ENCODE measurements around the gene LIPC. TPM values are rescaled to one million over a fixed set of nuclear protein-coding genes. Genes with fewer than 3 reads are reported as not detected.

LIPC gene
- total and polyA plus RNA-seq, 7 experiments from 2014 or later, result 0.46 to 5.1 (median 0.77) TPM

- ChIA-PET CTCF (no interaction called here), POLR2A (no interaction called here)
- Histone ChIP-seq H3K4me3 (ENCODE audit: low read length) (no peak overlapping the region), H3K9me3 (ENCODE audit: control insufficient read depth in 2 of 3, low read length in 3 of 3) (no peaks in the 10 kb centered on the region), H3K27ac (ENCODE audit: low read depth, low read length) (no peak overlapping the region), H3K36me3 (ENCODE audit: control insufficient read depth in 2 of 3, insufficient read depth in 3 of 3, low read length in 3 of 3) (no peaks in the 10 kb centered on the region), H3K27me3 (ENCODE audit: control insufficient read depth in 2 of 2, insufficient read depth in 2 of 2, low read length in 2 of 2) (no peaks in the 10 kb centered on the region), H3K4me1 (ENCODE audit: control insufficient read depth in 2 of 2, insufficient read depth in 2 of 2, low read length in 2 of 2) (no peaks in the 10 kb centered on the region)
- peaks cover 0 to 41% (median 15%) of the 10 kb centered on the region in 7 donors for H3K4me1 Mint-ChIP-seq
- no peaks in the 10 kb centered on the region for H3K27me3 Mint-ChIP-seq
- H3K27ac Mint-ChIP-seq, result peak overlapping the region in 1 of 9 donors; percentile 20
- ATAC-seq (no peak), DNase-seq (no peak)
- H3K4me3 Mint-ChIP-seq, result no peak overlapping the region
- intact Hi-C loops (cut with micrococcal nuclease), result loop anchor here in 1 of 2 donors (5.0 kb wide), 1 partner anchor 35 kb away; no protein-coding TSS in a partner anchor
- peaks cover 0 to under 1% (median 0%) of the 10 kb centered on the region in 11 donors for H3K9me3 Mint-ChIP-seq
- peaks cover 0 to 7% (median 0%) of the 10 kb centered on the region in 5 donors for H3K36me3 Mint-ChIP-seq
These were observed 10.3 kb downstream of the LIPC start for GRCh38 chr15:58442122-58442521.

- H3K4me3 ChIP-seq (ENCODE audit: low read length), result no peak overlapping the region
- POLR2A ChIA-PET, result no interaction called here
- H3K27me3 Mint-ChIP-seq, result no peaks in the 10 kb centered on the region
- H3K4me1 ChIP-seq (ENCODE audit: control insufficient read depth in 2 of 2, insufficient read depth in 2 of 2, low read length in 2 of 2), result no peaks in the 10 kb centered on the region
- H3K9me3 Mint-ChIP-seq, result peaks cover 0 to 2% (median 0%) of the 10 kb centered on the region in 11 donors
- H3K4me3 Mint-ChIP-seq, result no peak overlapping the region
- H3K36me3 Mint-ChIP-seq, result peaks cover 0 to 9% (median 0%) of the 10 kb centered on the region in 5 donors
- DNase-seq, result no peak
- no peaks in the 10 kb centered on the region for H3K9me3 ChIP-seq (ENCODE audit: control insufficient read depth in 2 of 3, low read length in 3 of 3)
- H3K4me1 Mint-ChIP-seq, result peaks cover 0 to 52% (median 21%) of the 10 kb centered on the region in 7 donors
- no peaks in the 10 kb centered on the region for H3K27me3 ChIP-seq (ENCODE audit: control insufficient read depth in 2 of 2, insufficient read depth in 2 of 2, low read length in 2 of 2)
- CTCF ChIA-PET, result interaction anchor here (0.6 kb wide), 1 partner anchor 61 kb away, joined by 3 read pairs; no protein-coding TSS in a partner anchor
- intact Hi-C loops (cut with micrococcal nuclease), result loop anchor here in 1 of 2 donors (5.0 kb wide), 1 partner anchor 34 kb away; no protein-coding TSS in a partner anchor
- peak overlapping the region in 2 of 9 donors; percentile 22 to 54 for H3K27ac Mint-ChIP-seq
- H3K36me3 ChIP-seq (ENCODE audit: control insufficient read depth in 2 of 3, insufficient read depth in 3 of 3, low read length in 3 of 3), result no peaks in the 10 kb centered on the region
- no peak overlapping the region for H3K27ac ChIP-seq (ENCODE audit: low read depth, low read length)
- no peak for ATAC-seq
These were observed 11.5 kb downstream of the LIPC start for GRCh38 chr15:58443308-58443707.

GRCh38 chr15:58444056-58444455, 12.3 kb downstream of the LIPC start:
- CTCF ChIA-PET, result no interaction called here

GRCh38 chr15:58444658-58445332, 13.0 kb downstream of the LIPC start:
- peaks cover 0 to 9% (median 0%) of the 10 kb centered on the region in 5 donors for H3K36me3 Mint-ChIP-seq
- peaks cover 0 to 44% (median 18%) of the 10 kb centered on the region in 7 donors for H3K4me1 Mint-ChIP-seq
- H3K4me3 ChIP-seq (ENCODE audit: low read length), result no peak overlapping the region
- H3K27me3 Mint-ChIP-seq, result no peaks in the 10 kb centered on the region
- CTCF ChIA-PET, result no interaction called here
- no peaks in the 10 kb centered on the region for H3K36me3 ChIP-seq (ENCODE audit: control insufficient read depth in 2 of 3, insufficient read depth in 3 of 3, low read length in 3 of 3)
- H3K9me3 ChIP-seq (ENCODE audit: control insufficient read depth in 2 of 3, low read length in 3 of 3), result no peaks in the 10 kb centered on the region
- ATAC-seq, result no peak
- intact Hi-C loops (cut with micrococcal nuclease), result loop anchor here in 1 of 2 donors (5.0 kb wide), 2 partner anchors 33 to 48 kb away; no protein-coding TSS in a partner anchor
- POLR2A ChIA-PET, result no interaction called here
- H3K27me3 ChIP-seq (ENCODE audit: control insufficient read depth in 2 of 2, insufficient read depth in 2 of 2, low read length in 2 of 2), result no peaks in the 10 kb centered on the region
- peak overlapping the region in 1 of 10 donors; percentile 39 for H3K4me3 Mint-ChIP-seq
- H3K9me3 Mint-ChIP-seq, result peaks cover 0 to 2% (median 0%) of the 10 kb centered on the region in 11 donors
- no peaks in the 10 kb centered on the region for H3K4me1 ChIP-seq (ENCODE audit: control insufficient read depth in 2 of 2, insufficient read depth in 2 of 2, low read length in 2 of 2)
- H3K27ac Mint-ChIP-seq, result peak overlapping the region in 6 of 9 donors; percentile 28 to 89 (median 68)
- DNase-seq, result no peak
- H3K27ac ChIP-seq (ENCODE audit: low read depth, low read length), result no peak overlapping the region

More at GRCh38 chr15:58444056-58444455, 12.3 kb downstream of the LIPC start:
- no peak for DNase-seq
- Histone ChIP-seq H3K4me3 (ENCODE audit: low read length) (no peak overlapping the region), H3K36me3 (ENCODE audit: control insufficient read depth in 2 of 3, insufficient read depth in 3 of 3, low read length in 3 of 3) (no peaks in the 10 kb centered on the region), H3K27ac (ENCODE audit: low read depth, low read length) (no peak overlapping the region), H3K9me3 (ENCODE audit: control insufficient read depth in 2 of 3, low read length in 3 of 3) (no peaks in the 10 kb centered on the region), H3K4me1 (ENCODE audit: control insufficient read depth in 2 of 2, insufficient read depth in 2 of 2, low read length in 2 of 2) (no peaks in the 10 kb centered on the region), H3K27me3 (ENCODE audit: control insufficient read depth in 2 of 2, insufficient read depth in 2 of 2, low read length in 2 of 2) (no peaks in the 10 kb centered on the region)
- Mint-ChIP-seq H3K4me3 (no peak overlapping the region), H3K4me1 (peaks cover 0 to 48% (median 19%) of the 10 kb centered on the region in 7 donors), H3K27me3 (no peaks in the 10 kb centered on the region), H3K9me3 (peaks cover 0 to 2% (median 0%) of the 10 kb centered on the region in 11 donors), H3K27ac (peak overlapping the region in 3 of 9 donors; percentile 44 to 68 (median 54)), H3K36me3 (peaks cover 0 to 9% (median 0%) of the 10 kb centered on the region in 5 donors)
- intact Hi-C loops (cut with micrococcal nuclease), result loop anchor here in 1 of 2 donors (5.0 kb wide), 1 partner anchor 33 kb away; no protein-coding TSS in a partner anchor
- ATAC-seq, result no peak
- POLR2A ChIA-PET, result no interaction called here

- H3K9me3 Mint-ChIP-seq, result peaks cover 0 to 2% (median 0%) of the 10 kb centered on the region in 11 donors
- intact Hi-C loops (cut with micrococcal nuclease), result loop anchor here in 1 of 2 donors (5.0 kb wide), 1 partner anchor 46 kb away; no protein-coding TSS in a partner anchor
- H3K4me3 Mint-ChIP-seq, result no peak overlapping the region
- DNase-seq (no peak), ATAC-seq (no peak)
- H3K27me3 Mint-ChIP-seq, result no peaks in the 10 kb centered on the region
- Histone ChIP-seq H3K9me3 (ENCODE audit: control insufficient read depth in 2 of 3, low read length in 3 of 3) (no peaks in the 10 kb centered on the region), H3K4me1 (ENCODE audit: control insufficient read depth in 2 of 2, insufficient read depth in 2 of 2, low read length in 2 of 2) (no peaks in the 10 kb centered on the region), H3K4me3 (ENCODE audit: low read length) (no peak overlapping the region), H3K27me3 (ENCODE audit: control insufficient read depth in 2 of 2, insufficient read depth in 2 of 2, low read length in 2 of 2) (no peaks in the 10 kb centered on the region), H3K27ac (ENCODE audit: low read depth, low read length) (no peak overlapping the region), H3K36me3 (ENCODE audit: control insufficient read depth in 2 of 3, insufficient read depth in 3 of 3, low read length in 3 of 3) (no peaks in the 10 kb centered on the region)
- CTCF ChIA-PET, result interaction anchor here (0.6 kb wide), 1 partner anchor 13 kb away, joined by 3 read pairs; no protein-coding TSS in a partner anchor
- H3K36me3 Mint-ChIP-seq, result peaks cover 0 to 9% (median 0%) of the 10 kb centered on the region in 5 donors
- H3K27ac Mint-ChIP-seq, result no peak overlapping the region
- peaks cover 0 to 33% (median 14%) of the 10 kb centered on the region in 7 donors for H3K4me1 Mint-ChIP-seq
- POLR2A ChIA-PET, result no interaction called here
These were observed 14.1 kb downstream of the LIPC start for GRCh38 chr15:58445865-58446264.

GRCh38 chr15:58446521-58446920, 14.7 kb downstream of the LIPC start:
- Histone ChIP-seq H3K27me3 (ENCODE audit: control insufficient read depth in 2 of 2, insufficient read depth in 2 of 2, low read length in 2 of 2) (no peaks in the 10 kb centered on the region), H3K4me1 (ENCODE audit: control insufficient read depth in 2 of 2, insufficient read depth in 2 of 2, low read length in 2 of 2) (no peaks in the 10 kb centered on the region), H3K27ac (ENCODE audit: low read depth, low read length) (no peak overlapping the region), H3K4me3 (ENCODE audit: low read length) (no peak overlapping the region), H3K36me3 (ENCODE audit: control insufficient read depth in 2 of 3, insufficient read depth in 3 of 3, low read length in 3 of 3) (no peaks in the 10 kb centered on the region), H3K9me3 (ENCODE audit: control insufficient read depth in 2 of 3, low read length in 3 of 3) (no peaks in the 10 kb centered on the region)
- DNase-seq (no peak), ATAC-seq (no peak)
- CTCF ChIA-PET, result no interaction called here
- H3K4me1 Mint-ChIP-seq, result peaks cover 0 to 29% (median 14%) of the 10 kb centered on the region in 7 donors
- H3K27me3 Mint-ChIP-seq, result no peaks in the 10 kb centered on the region
- no peak overlapping the region for H3K4me3 Mint-ChIP-seq
- intact Hi-C loops (cut with micrococcal nuclease), result loop anchor here in 1 of 2 donors (5.0 kb wide), 1 partner anchor 46 kb away; no protein-coding TSS in a partner anchor
- peaks cover 0 to 9% (median 0%) of the 10 kb centered on the region in 5 donors for H3K36me3 Mint-ChIP-seq
- H3K27ac Mint-ChIP-seq, result peak overlapping the region in 4 of 9 donors; percentile 19 to 78 (median 48)
- POLR2A ChIA-PET, result no interaction called here
- H3K9me3 Mint-ChIP-seq, result peaks cover 0 to 2% (median 0%) of the 10 kb centered on the region in 11 donors

All from naive thymus-derived CD4-positive, alpha-beta T cell (primary cell).